GM12865 (cell line): ENCODE measurements around the gene OR51S1.
A peak's percentile ranks its signal among the peaks of the same experiment; 100 is the strongest.

Experiments used
- DNase-seq: peaks from one replicate; pipeline ENCODE4 v3.0.0; 2010; ENCODE audit warnings: low read depth
- H3K4me3 ChIP-seq: 2 replicates; pipeline ENCODE4 v1.5.1; 2011; ENCODE audit warnings: mild to moderate bottlenecking, low read depth, low read length, control low read depth
- TF ChIP-seq, protein P1 (sequence below): IDR thresholded peaks from 2 replicates; pipeline ENCODE4 v1.5.1; 2011; ENCODE audit warnings: low read length, control low read depth, low read depth, inconsistent platforms; ENCODE audit not compliant: insufficient read depth; ENCODE audit errors: missing control alignments

OR51S1 gene

DNA sequence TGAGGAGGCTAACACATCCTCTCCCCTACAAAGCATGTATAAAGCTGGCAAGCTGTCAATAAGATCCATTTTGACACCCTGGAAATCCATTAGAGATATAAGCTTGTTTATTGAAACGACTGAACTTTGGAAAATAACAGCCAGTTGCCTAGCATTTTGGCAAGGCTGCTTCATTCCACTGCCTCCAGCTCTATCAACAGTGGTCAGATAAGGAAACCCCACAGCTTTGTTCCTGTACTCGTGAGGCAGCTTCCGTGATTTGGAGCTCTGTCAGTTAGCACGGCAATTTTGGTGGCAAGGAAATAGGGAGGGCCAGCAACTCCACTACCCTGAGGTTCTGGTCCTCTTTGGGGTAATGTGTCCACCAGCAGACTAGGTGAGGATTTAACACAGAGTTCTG lies 2.0 kb upstream of the OR51S1 start:
- DNase-seq, result no peak
- no peak overlapping the region for H3K4me3 ChIP-seq
- TF ChIP-seq, protein P1, sequence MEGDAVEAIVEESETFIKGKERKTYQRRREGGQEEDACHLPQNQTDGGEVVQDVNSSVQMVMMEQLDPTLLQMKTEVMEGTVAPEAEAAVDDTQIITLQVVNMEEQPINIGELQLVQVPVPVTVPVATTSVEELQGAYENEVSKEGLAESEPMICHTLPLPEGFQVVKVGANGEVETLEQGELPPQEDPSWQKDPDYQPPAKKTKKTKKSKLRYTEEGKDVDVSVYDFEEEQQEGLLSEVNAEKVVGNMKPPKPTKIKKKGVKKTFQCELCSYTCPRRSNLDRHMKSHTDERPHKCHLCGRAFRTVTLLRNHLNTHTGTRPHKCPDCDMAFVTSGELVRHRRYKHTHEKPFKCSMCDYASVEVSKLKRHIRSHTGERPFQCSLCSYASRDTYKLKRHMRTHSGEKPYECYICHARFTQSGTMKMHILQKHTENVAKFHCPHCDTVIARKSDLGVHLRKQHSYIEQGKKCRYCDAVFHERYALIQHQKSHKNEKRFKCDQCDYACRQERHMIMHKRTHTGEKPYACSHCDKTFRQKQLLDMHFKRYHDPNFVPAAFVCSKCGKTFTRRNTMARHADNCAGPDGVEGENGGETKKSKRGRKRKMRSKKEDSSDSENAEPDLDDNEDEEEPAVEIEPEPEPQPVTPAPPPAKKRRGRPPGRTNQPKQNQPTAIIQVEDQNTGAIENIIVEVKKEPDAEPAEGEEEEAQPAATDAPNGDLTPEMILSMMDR, result no peak

DNA sequence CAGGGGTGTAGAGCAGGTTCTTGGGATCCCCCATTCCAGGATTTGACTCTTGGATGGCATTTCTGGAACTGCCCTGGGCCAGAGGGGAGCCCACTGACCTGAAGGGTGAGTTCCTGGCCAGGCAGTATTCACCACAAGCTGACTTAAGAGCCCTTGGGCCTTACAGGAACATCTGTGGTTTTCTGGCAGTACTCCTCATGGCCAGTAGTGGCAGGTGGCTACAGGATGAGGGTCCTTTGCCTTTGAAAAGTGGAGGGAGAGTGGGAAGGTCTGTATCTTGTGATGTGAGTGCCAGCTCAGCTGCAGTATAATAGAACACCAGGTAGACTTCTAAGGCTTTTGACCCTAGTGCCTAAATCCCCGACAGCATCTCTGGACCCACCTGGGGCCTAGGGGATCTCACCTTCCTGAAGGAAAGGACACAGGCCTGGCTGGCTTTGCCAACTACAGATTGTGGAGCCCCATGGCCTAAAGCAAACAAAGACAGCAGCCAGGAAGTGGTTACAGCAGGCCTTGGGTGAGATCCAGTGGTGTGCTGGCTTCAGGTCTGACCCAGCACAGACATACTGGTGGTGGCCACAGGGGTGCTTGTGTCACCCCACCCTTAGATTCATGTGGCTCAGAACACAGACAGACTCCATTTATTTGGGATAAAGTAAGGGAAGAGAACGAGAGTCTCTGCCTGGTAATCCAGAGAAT lies 9.0 kb downstream of the OR51S1 start:
- TF ChIP-seq, protein P1, result no peak
- H3K4me3 ChIP-seq, result no peak overlapping the region
- no peak for DNase-seq

DNA sequence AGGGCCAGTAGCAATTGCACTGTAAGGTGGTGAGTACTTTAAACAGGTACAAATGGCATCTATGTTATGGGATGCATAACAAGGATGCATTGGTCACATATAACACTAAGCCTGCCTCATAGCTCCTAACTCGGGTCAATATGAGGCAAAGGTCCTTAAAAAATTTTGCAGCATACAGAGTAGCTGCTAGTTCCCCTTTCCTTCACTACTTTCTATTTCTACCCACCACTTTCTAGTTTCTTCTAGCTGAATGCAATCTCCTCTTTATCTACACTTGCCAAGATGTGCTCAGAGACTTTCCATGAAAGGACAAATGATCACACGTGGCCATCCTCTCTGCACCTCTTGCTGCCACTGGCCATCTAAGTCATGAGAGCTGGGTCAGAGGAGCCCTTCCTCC lies 18.1 kb downstream of the OR51S1 start:
- TF ChIP-seq, protein P1, result no peak
- no peak for DNase-seq
- H3K4me3 ChIP-seq, result no peak overlapping the region

DNA sequence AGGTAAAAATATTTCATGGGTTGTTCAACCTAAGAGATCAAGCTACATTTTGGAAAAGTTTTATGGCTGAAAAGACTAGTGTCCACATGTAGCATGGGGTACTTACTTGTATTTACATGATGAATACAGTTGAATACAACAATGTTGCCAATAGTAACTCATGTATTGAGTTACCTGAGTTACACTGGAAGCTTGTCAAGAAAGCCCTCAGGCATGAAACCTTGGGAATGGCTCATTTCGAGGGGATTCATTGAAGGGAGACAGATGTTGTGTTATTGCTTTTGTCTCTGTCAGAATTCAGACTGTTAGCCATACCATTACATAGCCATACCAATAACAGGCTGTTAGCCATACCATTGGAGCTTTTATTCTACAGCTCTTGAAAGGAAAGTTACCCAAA lies 18.7 kb downstream of the OR51S1 start:
- no peak for DNase-seq
- TF ChIP-seq, protein P1, result no peak
- no peak overlapping the region for H3K4me3 ChIP-seq

DNA sequence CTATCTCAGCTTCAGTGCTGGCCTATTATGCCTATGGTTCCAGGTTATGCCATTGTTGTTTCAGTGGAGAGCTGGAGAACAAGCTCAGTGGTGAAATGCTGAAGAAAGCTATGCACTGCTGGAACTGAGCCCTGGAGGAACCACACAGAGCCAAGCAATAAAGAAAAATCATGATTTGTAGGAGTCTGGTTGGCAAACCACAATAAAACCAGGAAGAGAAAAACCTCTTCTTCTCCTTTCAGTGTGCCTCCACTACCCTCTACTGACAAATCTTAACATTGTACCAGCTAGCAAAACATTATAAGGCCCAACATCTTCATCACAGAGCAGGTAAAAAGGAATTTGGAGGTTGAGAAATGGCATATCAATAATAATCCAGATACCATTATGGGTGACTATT lies 22.6 kb downstream of the OR51S1 start:
- DNase-seq, result no peak
- TF ChIP-seq, protein P1, result peak; percentile 25
- no peak overlapping the region for H3K4me3 ChIP-seq

DNA sequence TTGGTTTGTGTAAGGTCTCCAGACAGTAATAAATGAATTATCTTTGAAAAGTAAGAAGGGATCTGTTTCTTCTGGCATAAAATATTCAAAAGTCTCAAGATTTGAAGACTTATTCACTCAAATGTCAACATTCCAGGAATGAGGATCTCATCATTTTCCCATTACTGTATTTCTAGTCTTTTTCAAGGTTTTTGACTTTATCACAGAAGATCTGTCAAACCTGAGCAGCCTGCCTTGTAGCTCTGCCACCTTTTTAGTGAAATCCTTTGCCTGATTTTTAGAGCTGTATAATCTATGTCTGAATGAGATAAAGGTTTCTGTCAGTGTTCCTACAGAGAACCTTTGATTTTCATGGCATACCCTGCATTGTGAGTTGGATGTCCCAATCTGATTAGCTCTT lies 23.9 kb downstream of the OR51S1 start:
- TF ChIP-seq, protein P1, result no peak
- no peak overlapping the region for H3K4me3 ChIP-seq
- no peak for DNase-seq

DNA sequence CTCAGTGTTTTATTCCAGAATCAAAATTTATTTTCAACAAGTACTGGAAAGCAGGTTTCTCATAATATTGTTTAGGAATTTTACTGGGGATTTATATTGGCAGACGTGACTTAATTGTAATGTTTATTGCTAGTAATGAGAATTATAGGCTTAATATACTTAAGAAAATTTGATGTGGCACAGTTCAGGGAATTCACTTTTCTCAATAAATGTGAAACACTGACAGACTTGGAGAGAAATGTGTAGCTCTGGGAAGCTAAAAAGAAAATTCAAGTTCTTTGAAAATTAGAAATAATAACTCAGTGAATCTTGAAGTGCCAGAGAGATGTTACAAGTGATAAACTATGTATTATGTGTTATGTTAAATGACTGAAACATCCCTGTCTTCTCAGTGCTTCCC lies 28.0 kb downstream of the OR51S1 start, which contains the start of gene OR51F2:
Gene OR51F2 (plus strand): TSS at position 301 of the 400 bp plus-strand sequence. CDS start 101 bp downstream, outside the sequence.
- no peak for DNase-seq
- TF ChIP-seq, protein P1, result no peak
- no peak within 1 kb of the TSS for H3K4me3 ChIP-seq
